ENCODE measurements around the gene NPW.

NPW gene

GRCh38 chr16:1976216-1976520, 43.4 kb upstream of the NPW start:
- H3K4me3 ChIP-seq (ENCODE audit: insufficient read length, low read depth): no peak overlapping the region
- H3K36me3 ChIP-seq (ENCODE audit: insufficient read depth, insufficient read length, low read length): peaks cover 72% of the 10 kb centered on the region
- no peaks in the 10 kb centered on the region for H3K9me3 ChIP-seq (ENCODE audit: insufficient read depth, low read length)
- TF ChIP-seq SUZ12 (IDR thresholded peaks at IDR 0.05; ENCODE audit: extremely low read depth, insufficient read depth, insufficient read length) (no peak), ZNF274 (IDR thresholded peaks at IDR 0.05; ENCODE audit: low read depth, low read length) (no peak), YY1 (IDR thresholded peaks at IDR 0.05; ENCODE audit: insufficient read depth, insufficient read length) (no peak)
- H3K27me3 ChIP-seq (ENCODE audit: insufficient read depth, insufficient read length): no peaks in the 10 kb centered on the region
- DNase-seq (ENCODE audit: low read depth, low spot score): no peak
- H3K9ac ChIP-seq (ENCODE audit: insufficient read length, low read depth): no peak overlapping the region
- peaks cover 7% of the 10 kb centered on the region for H3K4me1 ChIP-seq (ENCODE audit: insufficient read depth, insufficient read length)

GRCh38 chr16:1976951-1977874, 42.4 kb upstream of the NPW start:
- H3K27me3 ChIP-seq (ENCODE audit: insufficient read depth, insufficient read length): no peaks in the 10 kb centered on the region
- peaks cover 18% of the 10 kb centered on the region for H3K4me1 ChIP-seq (ENCODE audit: insufficient read depth, insufficient read length)
- no peak for DNase-seq (ENCODE audit: low read depth, low spot score)
- no peak overlapping the region for H3K9ac ChIP-seq (ENCODE audit: insufficient read length, low read depth)
- H3K9me3 ChIP-seq (ENCODE audit: insufficient read depth, low read length): no peaks in the 10 kb centered on the region
- H3K4me3 ChIP-seq (ENCODE audit: insufficient read length, low read depth): no peak overlapping the region
- TF ChIP-seq ZNF274 (IDR thresholded peaks at IDR 0.05; ENCODE audit: low read depth, low read length) (no peak), YY1 (IDR thresholded peaks at IDR 0.05; ENCODE audit: insufficient read depth, insufficient read length) (no peak), SUZ12 (IDR thresholded peaks at IDR 0.05; ENCODE audit: extremely low read depth, insufficient read depth, insufficient read length) (no peak)
- peaks cover 72% of the 10 kb centered on the region for H3K36me3 ChIP-seq (ENCODE audit: insufficient read depth, insufficient read length, low read length)

- Histone ChIP-seq H3K9ac (ENCODE audit: insufficient read length, low read depth) (no peak overlapping the region), H3K36me3 (ENCODE audit: insufficient read depth, insufficient read length, low read length) (peaks cover 72% of the 10 kb centered on the region), H3K9me3 (ENCODE audit: insufficient read depth, low read length) (no peaks in the 10 kb centered on the region), H3K4me3 (ENCODE audit: insufficient read length, low read depth) (no peak overlapping the region), H3K27me3 (ENCODE audit: insufficient read depth, insufficient read length) (no peaks in the 10 kb centered on the region), H3K4me1 (ENCODE audit: insufficient read depth, insufficient read length) (peaks cover 15% of the 10 kb centered on the region)
- no peak for DNase-seq (ENCODE audit: low read depth, low spot score)
- TF ChIP-seq ZNF274 (IDR thresholded peaks at IDR 0.05; ENCODE audit: low read depth, low read length) (no peak), SUZ12 (IDR thresholded peaks at IDR 0.05; ENCODE audit: extremely low read depth, insufficient read depth, insufficient read length) (no peak), YY1 (IDR thresholded peaks at IDR 0.05; ENCODE audit: insufficient read depth, insufficient read length) (no peak)
Observed at GRCh38 chr16:1977875-1978268, 41.7 kb upstream of the NPW start.

- Histone ChIP-seq H3K9me3 (ENCODE audit: insufficient read depth, low read length) (no peaks in the 10 kb centered on the region), H3K4me1 (ENCODE audit: insufficient read depth, insufficient read length) (peaks cover 17% of the 10 kb centered on the region), H3K27me3 (ENCODE audit: insufficient read depth, insufficient read length) (no peaks in the 10 kb centered on the region), H3K36me3 (ENCODE audit: insufficient read depth, insufficient read length, low read length) (peaks cover 68% of the 10 kb centered on the region), H3K4me3 (ENCODE audit: insufficient read length, low read depth) (no peak overlapping the region), H3K9ac (ENCODE audit: insufficient read length, low read depth) (no peak overlapping the region)
- TF ChIP-seq ZNF274 (IDR thresholded peaks at IDR 0.05; ENCODE audit: low read depth, low read length): no peak
- TF ChIP-seq YY1 (IDR thresholded peaks at IDR 0.05; ENCODE audit: insufficient read depth, insufficient read length): no peak
- TF ChIP-seq SUZ12 (IDR thresholded peaks at IDR 0.05; ENCODE audit: extremely low read depth, insufficient read depth, insufficient read length): no peak
- DNase-seq (ENCODE audit: low read depth, low spot score): no peak
Observed at GRCh38 chr16:1978476-1979120, 41.0 kb upstream of the NPW start.

GRCh38 chr16:1979271-1980029, 40.1 kb upstream of the NPW start:
- no peak for DNase-seq (ENCODE audit: low read depth, low spot score)
- peaks cover 17% of the 10 kb centered on the region for H3K4me1 ChIP-seq (ENCODE audit: insufficient read depth, insufficient read length)

GRCh38 chr16:1980030-1980769, 39.4 kb upstream of the NPW start:
- no peak for DNase-seq (ENCODE audit: low read depth, low spot score)
- Histone ChIP-seq H3K4me3 (ENCODE audit: insufficient read length, low read depth) (no peak overlapping the region), H3K9me3 (ENCODE audit: insufficient read depth, low read length) (no peaks in the 10 kb centered on the region), H3K9ac (ENCODE audit: insufficient read length, low read depth) (no peak overlapping the region), H3K27me3 (ENCODE audit: insufficient read depth, insufficient read length) (no peaks in the 10 kb centered on the region), H3K36me3 (ENCODE audit: insufficient read depth, insufficient read length, low read length) (peaks cover 56% of the 10 kb centered on the region), H3K4me1 (ENCODE audit: insufficient read depth, insufficient read length) (peaks cover 17% of the 10 kb centered on the region)
- TF ChIP-seq ZNF274 (IDR thresholded peaks at IDR 0.05; ENCODE audit: low read depth, low read length): no peak
- no peak for TF ChIP-seq YY1 (IDR thresholded peaks at IDR 0.05; ENCODE audit: insufficient read depth, insufficient read length)
- TF ChIP-seq SUZ12 (IDR thresholded peaks at IDR 0.05; ENCODE audit: extremely low read depth, insufficient read depth, insufficient read length): no peak

More at GRCh38 chr16:1979271-1980029, 40.1 kb upstream of the NPW start:
- TF ChIP-seq ZNF274 (IDR thresholded peaks at IDR 0.05; ENCODE audit: low read depth, low read length): no peak
- no peak for TF ChIP-seq YY1 (IDR thresholded peaks at IDR 0.05; ENCODE audit: insufficient read depth, insufficient read length)
- no peak for TF ChIP-seq SUZ12 (IDR thresholded peaks at IDR 0.05; ENCODE audit: extremely low read depth, insufficient read depth, insufficient read length)
- no peak overlapping the region for H3K9ac ChIP-seq (ENCODE audit: insufficient read length, low read depth)
- H3K36me3 ChIP-seq (ENCODE audit: insufficient read depth, insufficient read length, low read length): peaks cover 59% of the 10 kb centered on the region
- H3K27me3 ChIP-seq (ENCODE audit: insufficient read depth, insufficient read length): no peaks in the 10 kb centered on the region
- H3K4me3 ChIP-seq (ENCODE audit: insufficient read length, low read depth): no peak overlapping the region
- H3K9me3 ChIP-seq (ENCODE audit: insufficient read depth, low read length): no peaks in the 10 kb centered on the region
